ENCODE measurements around the gene ZNF777. TPM values are rescaled to one million over a fixed set of nuclear protein-coding genes. Genes with fewer than 3 reads are reported as not detected.
A peak's percentile ranks its signal among the peaks of the same experiment; 100 is the strongest.
"Not testable (repeated sequence)": the region's sequence is repeated elsewhere in the genome, so short reads cannot be mapped to it uniquely, and the experiment has no call there.

Gene ZNF777
- total and polyA plus RNA-seq, 2 experiments from 2014 or later = 2.8 to 7.9 TPM

DNA sequence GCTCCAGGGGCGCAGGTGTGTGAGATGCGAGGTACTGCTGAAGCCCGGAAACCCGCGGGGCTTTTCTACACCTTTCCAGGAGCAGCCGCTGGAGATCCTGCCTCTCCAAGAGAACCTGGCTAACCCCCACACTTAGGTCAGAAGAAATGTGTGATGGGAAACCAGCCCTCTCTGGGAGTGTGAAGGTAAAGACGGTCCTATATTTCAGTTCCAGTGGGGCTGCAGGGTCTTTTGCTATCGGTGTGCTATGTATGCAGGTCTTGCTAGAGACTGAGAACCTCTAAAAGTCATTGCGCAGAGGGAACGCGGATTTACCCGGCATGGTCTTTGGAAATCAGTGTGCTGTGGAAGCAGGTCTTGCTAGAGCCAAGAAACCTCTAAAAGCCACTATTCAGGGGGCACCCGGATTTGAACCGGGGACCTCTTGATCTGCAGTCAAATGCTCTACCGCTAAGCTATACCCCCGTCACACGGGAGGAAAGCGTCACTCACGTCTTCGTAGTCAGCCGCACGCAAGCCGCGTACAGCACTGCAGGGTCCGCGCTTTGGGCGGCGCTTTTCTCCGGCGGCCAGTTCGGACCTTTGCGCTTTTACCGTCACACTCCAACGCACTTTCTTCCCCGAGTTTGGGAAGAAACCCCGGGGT, 46.0 kb downstream of the ZNF777 start (continued):
- TF ChIP-seq POLR2AphosphoS5 (IDR thresholded peaks at IDR 0.05; ENCODE audit: low read depth) (no peak), NANOG (IDR thresholded peaks at IDR 0.05; ENCODE audit: borderline replicate concordance) (no peak), STAT1 (IDR thresholded peaks at IDR 0.05; ENCODE audit: unreplicated experiment) (no peak), JUNB (IDR thresholded peaks at IDR 0.05; ENCODE audit: unreplicated experiment) (no peak), EZH2phosphoT487 (IDR thresholded peaks at IDR 0.05; ENCODE audit: unreplicated experiment) (no peak)

DNA sequence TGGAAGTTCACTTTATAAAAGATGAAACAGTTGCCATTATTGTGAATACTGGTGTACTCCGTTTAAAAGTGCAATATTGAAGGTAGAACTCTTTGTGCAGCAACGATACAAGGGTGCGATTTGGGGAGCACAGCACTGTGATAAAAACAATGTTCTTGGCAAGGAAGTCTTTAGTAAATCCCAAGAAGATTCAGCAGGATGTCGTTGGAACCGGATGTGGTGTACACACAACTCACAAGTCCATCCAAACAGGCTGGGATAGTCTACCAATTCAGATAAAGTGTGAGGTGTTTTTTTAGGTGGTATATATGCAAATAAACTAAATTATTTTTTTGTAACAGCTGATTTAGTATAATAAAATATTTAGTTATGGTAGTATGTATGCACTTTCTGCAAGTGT, 46.7 kb downstream of the ZNF777 start:
- H3K27me3 ChIP-seq (ENCODE audit: insufficient read depth) = peaks cover 9% of the 10 kb centered on the region; the same call in 1 of the 2 replicates
- no peak overlapping the region for H3K27ac Mint-ChIP-seq

DNA sequence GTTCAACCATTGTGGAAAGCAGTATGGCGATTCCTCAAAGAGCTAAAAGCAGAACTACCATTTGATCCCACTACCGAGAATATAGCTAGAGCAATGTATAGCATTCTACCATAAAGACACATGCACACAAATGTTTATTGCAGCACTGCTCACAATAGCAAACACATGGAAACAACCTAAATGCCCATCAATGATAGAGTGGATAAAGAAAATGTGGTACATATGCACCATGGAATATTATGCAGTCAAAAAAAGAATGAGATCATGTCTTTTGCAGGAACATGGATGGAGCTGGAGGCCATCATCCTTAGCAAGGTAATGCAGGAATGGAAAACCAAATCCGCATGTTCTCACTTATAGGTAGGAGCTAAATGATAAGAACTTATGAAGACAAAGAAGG, 47.8 kb downstream of the ZNF777 start:
- H4K20me1 ChIP-seq (replicated peaks; ENCODE audit: insufficient read depth); H3K79me2 ChIP-seq (replicated peaks; ENCODE audit: insufficient read depth); H3K4me2 ChIP-seq; H3K4me1 Mint-ChIP-seq; H3K27ac Mint-ChIP-seq; H3K4me3 ChIP-seq; H2AFZ ChIP-seq; H3K9me3 Mint-ChIP-seq; DNase-seq (ENCODE audit: low spot score); H3K27ac ChIP-seq (ENCODE audit: low read depth); H3F3A ChIP-seq (replicated peaks; ENCODE audit: low read depth); H3K36me3 ChIP-seq (ENCODE audit: insufficient read depth); H3K4me3 Mint-ChIP-seq; H3K9me2 ChIP-seq (ENCODE audit: insufficient read depth); H3K36me3 Mint-ChIP-seq (ENCODE audit: low read depth); H3K27me3 ChIP-seq (ENCODE audit: insufficient read depth); ATAC-seq; H3K4me1 ChIP-seq (ENCODE audit: insufficient read depth): not testable (repeated sequence)
- peaks cover 15% of the 10 kb centered on the region for H3K27me3 Mint-ChIP-seq (ENCODE audit: insufficient read depth, low read depth, poor library complexity)

More for the DNA sequence above, 46.7 kb downstream of the ZNF777 start:
- Mint-ChIP-seq H3K27me3 (ENCODE audit: insufficient read depth, low read depth, poor library complexity) (peaks cover 13% of the 10 kb centered on the region), H3K4me3 (peak overlapping the region; percentile 89), H3K4me1 (peaks cover 7% of the 10 kb centered on the region; the same call in 2 of the 3 replicates), H3K36me3 (ENCODE audit: low read depth) (no peaks in the 10 kb centered on the region), H3K9me3 (peaks cover 8% of the 10 kb centered on the region; the same call in 2 of the 3 replicates)
- no peak for TF ChIP-seq ZNF331 (CRISPR knock-in tag; IDR thresholded peaks at IDR 0.05; ENCODE audit: low read depth)
- TF ChIP-seq CREB1 (CRISPR knock-in tag; IDR thresholded peaks at IDR 0.05; ENCODE audit: low read depth) = no peak
- TF ChIP-seq EZH2 (IDR thresholded peaks at IDR 0.05; ENCODE audit: low read depth, unreplicated experiment) = no peak
- TF ChIP-seq, protein P1, sequence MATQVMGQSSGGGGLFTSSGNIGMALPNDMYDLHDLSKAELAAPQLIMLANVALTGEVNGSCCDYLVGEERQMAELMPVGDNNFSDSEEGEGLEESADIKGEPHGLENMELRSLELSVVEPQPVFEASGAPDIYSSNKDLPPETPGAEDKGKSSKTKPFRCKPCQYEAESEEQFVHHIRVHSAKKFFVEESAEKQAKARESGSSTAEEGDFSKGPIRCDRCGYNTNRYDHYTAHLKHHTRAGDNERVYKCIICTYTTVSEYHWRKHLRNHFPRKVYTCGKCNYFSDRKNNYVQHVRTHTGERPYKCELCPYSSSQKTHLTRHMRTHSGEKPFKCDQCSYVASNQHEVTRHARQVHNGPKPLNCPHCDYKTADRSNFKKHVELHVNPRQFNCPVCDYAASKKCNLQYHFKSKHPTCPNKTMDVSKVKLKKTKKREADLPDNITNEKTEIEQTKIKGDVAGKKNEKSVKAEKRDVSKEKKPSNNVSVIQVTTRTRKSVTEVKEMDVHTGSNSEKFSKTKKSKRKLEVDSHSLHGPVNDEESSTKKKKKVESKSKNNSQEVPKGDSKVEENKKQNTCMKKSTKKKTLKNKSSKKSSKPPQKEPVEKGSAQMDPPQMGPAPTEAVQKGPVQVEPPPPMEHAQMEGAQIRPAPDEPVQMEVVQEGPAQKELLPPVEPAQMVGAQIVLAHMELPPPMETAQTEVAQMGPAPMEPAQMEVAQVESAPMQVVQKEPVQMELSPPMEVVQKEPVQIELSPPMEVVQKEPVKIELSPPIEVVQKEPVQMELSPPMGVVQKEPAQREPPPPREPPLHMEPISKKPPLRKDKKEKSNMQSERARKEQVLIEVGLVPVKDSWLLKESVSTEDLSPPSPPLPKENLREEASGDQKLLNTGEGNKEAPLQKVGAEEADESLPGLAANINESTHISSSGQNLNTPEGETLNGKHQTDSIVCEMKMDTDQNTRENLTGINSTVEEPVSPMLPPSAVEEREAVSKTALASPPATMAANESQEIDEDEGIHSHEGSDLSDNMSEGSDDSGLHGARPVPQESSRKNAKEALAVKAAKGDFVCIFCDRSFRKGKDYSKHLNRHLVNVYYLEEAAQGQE (IDR thresholded peaks at IDR 0.05; ENCODE audit: unreplicated experiment) = no peak
- DNase-seq (ENCODE audit: low spot score) (no peak), ATAC-seq (no peak)
- no peak overlapping the region for H3K27ac ChIP-seq (ENCODE audit: low read depth)
- H3K9me2 ChIP-seq (ENCODE audit: insufficient read depth) = peaks cover 4% of the 10 kb centered on the region; the same call in 1 of the 2 replicates
- H3K4me1 ChIP-seq (ENCODE audit: insufficient read depth) = 0 out of 2 replicates have a peak, but pooled peaks cover 4% of the 10 kb centered on the region
- H4K20me1 ChIP-seq (replicated peaks; ENCODE audit: insufficient read depth) = no peaks in the 10 kb centered on the region
- peak overlapping the region; percentile 79 for H3K4me2 ChIP-seq
- H3K79me2 ChIP-seq (replicated peaks; ENCODE audit: insufficient read depth) = no peaks in the 10 kb centered on the region
- H3K36me3 ChIP-seq (ENCODE audit: insufficient read depth) = no peaks in the 10 kb centered on the region
- no peak overlapping the region for H2AFZ ChIP-seq
- H3K4me3 ChIP-seq = peak overlapping the region; percentile 65
- no peaks in the 10 kb centered on the region for H3F3A ChIP-seq (replicated peaks; ENCODE audit: low read depth)

Measured in GM23338 (cell line).